ENCODE data around the gene KRT32. TPM values are rescaled to one million over a fixed set of nuclear protein-coding genes. Genes with fewer than 3 reads are reported as not detected.

The KRT32 gene
- total RNA-seq, 2 experiments from 2014 or later: not detected

DNA sequence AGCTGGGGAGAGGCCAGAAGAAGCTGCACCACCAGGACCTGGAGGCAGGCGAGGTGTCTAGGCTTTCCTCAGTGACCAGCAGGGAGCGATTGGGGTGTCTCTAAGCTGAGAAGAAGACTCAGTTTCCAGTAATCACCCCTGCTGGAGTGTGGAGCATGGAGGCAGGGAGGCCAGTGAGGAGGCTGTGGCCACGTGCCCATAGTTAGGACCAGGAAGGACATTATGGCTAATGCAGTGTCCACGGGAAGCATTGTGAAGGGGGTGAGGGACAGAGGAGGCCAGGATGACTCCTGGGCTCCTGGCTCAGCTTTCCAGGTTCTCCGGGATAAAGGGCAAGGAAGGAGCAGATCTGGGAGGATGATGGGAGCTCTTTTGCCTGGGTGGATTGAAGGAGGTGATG lies 32.5 kb upstream of the KRT32 start:
- TF ChIP-seq, protein P1, sequence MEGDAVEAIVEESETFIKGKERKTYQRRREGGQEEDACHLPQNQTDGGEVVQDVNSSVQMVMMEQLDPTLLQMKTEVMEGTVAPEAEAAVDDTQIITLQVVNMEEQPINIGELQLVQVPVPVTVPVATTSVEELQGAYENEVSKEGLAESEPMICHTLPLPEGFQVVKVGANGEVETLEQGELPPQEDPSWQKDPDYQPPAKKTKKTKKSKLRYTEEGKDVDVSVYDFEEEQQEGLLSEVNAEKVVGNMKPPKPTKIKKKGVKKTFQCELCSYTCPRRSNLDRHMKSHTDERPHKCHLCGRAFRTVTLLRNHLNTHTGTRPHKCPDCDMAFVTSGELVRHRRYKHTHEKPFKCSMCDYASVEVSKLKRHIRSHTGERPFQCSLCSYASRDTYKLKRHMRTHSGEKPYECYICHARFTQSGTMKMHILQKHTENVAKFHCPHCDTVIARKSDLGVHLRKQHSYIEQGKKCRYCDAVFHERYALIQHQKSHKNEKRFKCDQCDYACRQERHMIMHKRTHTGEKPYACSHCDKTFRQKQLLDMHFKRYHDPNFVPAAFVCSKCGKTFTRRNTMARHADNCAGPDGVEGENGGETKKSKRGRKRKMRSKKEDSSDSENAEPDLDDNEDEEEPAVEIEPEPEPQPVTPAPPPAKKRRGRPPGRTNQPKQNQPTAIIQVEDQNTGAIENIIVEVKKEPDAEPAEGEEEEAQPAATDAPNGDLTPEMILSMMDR (conservative IDR thresholded peaks at IDR 0.05; ENCODE audit: low read length): no peak
- no peaks in the 10 kb centered on the region for H3K79me2 ChIP-seq (ENCODE audit: insufficient read depth, low read depth, low read length)
- POLR2A ChIA-PET: no interaction called here
- H3K27ac ChIP-seq (ENCODE audit: low read depth, low read length, poor library complexity, severe bottlenecking): no peak overlapping the region
- H3K4me3 ChIP-seq (ENCODE audit: low read depth, low read length, poor library complexity, severe bottlenecking): no peak overlapping the region
- H2AFZ ChIP-seq (ENCODE audit: low read length): no peak overlapping the region
- H3K36me3 ChIP-seq (ENCODE audit: insufficient read depth, low read length): no peaks in the 10 kb centered on the region
- H3K4me1 ChIP-seq (ENCODE audit: insufficient read depth, low read length, poor library complexity, severe bottlenecking): no peaks in the 10 kb centered on the region
- no peak for DNase-seq (ENCODE audit: low spot score)
- H4K20me1 ChIP-seq (ENCODE audit: insufficient read depth, low read length): no peaks in the 10 kb centered on the region
- H3K4me2 ChIP-seq (ENCODE audit: low read length): no peak overlapping the region
- H3K9me2 ChIP-seq (ENCODE audit: insufficient read depth, low read length): no peaks in the 10 kb centered on the region
- BruUV-seq (replicated peaks): no TSS peak
- intact Hi-C loops (cut with micrococcal nuclease; ENCODE audit: unreplicated experiment): loop anchor here (5.0 kb wide), 1 partner anchor 148 kb away; no protein-coding TSS in a partner anchor
- no peaks in the 10 kb centered on the region for H3K9me3 ChIP-seq (ENCODE audit: low read length)
- CTCF ChIA-PET (ENCODE audit: unreplicated experiment): no interaction called here

- Histone ChIP-seq H3K9me2 (ENCODE audit: insufficient read depth, low read length) (no peaks in the 10 kb centered on the region), H3K36me3 (ENCODE audit: insufficient read depth, low read length) (no peaks in the 10 kb centered on the region), H3K79me2 (ENCODE audit: insufficient read depth, low read depth, low read length) (no peaks in the 10 kb centered on the region), H3K9me3 (ENCODE audit: low read length) (no peaks in the 10 kb centered on the region), H3K4me2 (ENCODE audit: low read length) (no peak overlapping the region), H4K20me1 (ENCODE audit: insufficient read depth, low read length) (no peaks in the 10 kb centered on the region), H3K4me3 (ENCODE audit: low read depth, low read length, poor library complexity, severe bottlenecking) (no peak overlapping the region), H3K27ac (ENCODE audit: low read depth, low read length, poor library complexity, severe bottlenecking) (no peak overlapping the region), H3K4me1 (ENCODE audit: insufficient read depth, low read length, poor library complexity, severe bottlenecking) (no peaks in the 10 kb centered on the region), H2AFZ (ENCODE audit: low read length) (no peak overlapping the region)
- no TSS peak for BruUV-seq (replicated peaks)
- intact Hi-C loops (cut with micrococcal nuclease; ENCODE audit: unreplicated experiment): loop anchor here (5.0 kb wide), 1 partner anchor 149 kb away; no protein-coding TSS in a partner anchor
- TF ChIP-seq, protein P1 (conservative IDR thresholded peaks at IDR 0.05; ENCODE audit: low read length): no peak
- TF ChIP-seq EZH2phosphoT487 (IDR thresholded peaks at IDR 0.05; ENCODE audit: borderline replicate concordance, low read depth, low read length): no peak
- POLR2A ChIA-PET: no interaction called here
- no peak for DNase-seq (ENCODE audit: low spot score)
- CTCF ChIA-PET (ENCODE audit: unreplicated experiment): no interaction called here
Measured at GRCh38 chr17:41498276-41498675, 31.1 kb upstream of the KRT32 start.

GRCh38 chr17:41496803-41497484 lies 29.8 kb upstream of the KRT32 start:
- peak overlapping the region; percentile 26; the same call in 1 of the 2 replicates for H2AFZ ChIP-seq (ENCODE audit: low read length)
- DNase-seq (ENCODE audit: low spot score): peak; percentile 67
- intact Hi-C loops (cut with micrococcal nuclease; ENCODE audit: unreplicated experiment): loop anchor here (5.0 kb wide), 1 partner anchor 150 kb away; no protein-coding TSS in a partner anchor

More at GRCh38 chr17:41496803-41497484, 29.8 kb upstream of the KRT32 start:
- Histone ChIP-seq H4K20me1 (ENCODE audit: insufficient read depth, low read length) (no peaks in the 10 kb centered on the region), H3K4me2 (ENCODE audit: low read length) (peak overlapping the region; percentile 21; the same call in 1 of the 2 replicates), H3K36me3 (ENCODE audit: insufficient read depth, low read length) (no peaks in the 10 kb centered on the region), H3K4me3 (ENCODE audit: low read depth, low read length, poor library complexity, severe bottlenecking) (no peak overlapping the region), H3K9me2 (ENCODE audit: insufficient read depth, low read length) (no peaks in the 10 kb centered on the region), H3K4me1 (ENCODE audit: insufficient read depth, low read length, poor library complexity, severe bottlenecking) (no peaks in the 10 kb centered on the region), H3K9me3 (ENCODE audit: low read length) (no peaks in the 10 kb centered on the region), H3K27ac (ENCODE audit: low read depth, low read length, poor library complexity, severe bottlenecking) (no peak overlapping the region), H3K79me2 (ENCODE audit: insufficient read depth, low read depth, low read length) (no peaks in the 10 kb centered on the region)
- ChIA-PET POLR2A (no interaction called here), CTCF (ENCODE audit: unreplicated experiment) (no interaction called here)
- TF ChIP-seq, protein P1 (conservative IDR thresholded peaks at IDR 0.05; ENCODE audit: low read length): peak; percentile 76
- no peak for TF ChIP-seq EZH2phosphoT487 (IDR thresholded peaks at IDR 0.05; ENCODE audit: borderline replicate concordance, low read depth, low read length)
- BruUV-seq (replicated peaks): no TSS peak
